IMR-90 (cell line): ENCODE measurements around the gene RASGRP4. TPM values are rescaled to one million over a fixed set of nuclear protein-coding genes. Genes with fewer than 3 reads are reported as not detected.

Source experiments
- ATAC-seq: fragments of 200-7000 bp; cut with Tn5 transposase; 2 replicates; pipeline ENCODE4 v1.9.1; 2020; ENCODE audit warnings: low read depth, mild to moderate bottlenecking, moderate library complexity
- BruUV-seq: library from RNA; stranded (reverse); fragments of 400-500 nt; replicated peaks from 2 replicates; lab custom pipeline; 2021; lab: Mats Ljungman, UMichigan
- CTCF ChIA-PET: fragments of 300-600 bp; formaldehyde crosslinking; extraction: SDS; loops from one replicate; lab custom pipeline; 2021; ENCODE audit warnings: antibody characterized with exemption; lab: Yijun Ruan, JAX
- POLR2A ChIA-PET: fragments of 300-600 bp; sonication (Branson Sonifier 250); formaldehyde crosslinking; loops from one replicate; lab custom pipeline; 2022; ENCODE audit warnings: antibody characterized with exemption; ENCODE audit not compliant: unreplicated experiment; lab: Charles Lee
- DNase-seq: peaks from one replicate; pipeline ENCODE4 v3.0.0; 2013
- H2AFZ ChIP-seq: replicated peaks from 2 replicates; pipeline ENCODE3; 2013; ENCODE audit warnings: low read length, mild to moderate bottlenecking; ENCODE audit not compliant: poor library complexity
- H2AK5ac ChIP-seq: 2 replicates; pipeline ENCODE4 v1.6.1; 2013; ENCODE audit warnings: low read depth, low read length, inconsistent platforms
- H2AK9ac ChIP-seq: replicated peaks from 2 replicates; pipeline ENCODE3; 2013; ENCODE audit warnings: mild to moderate bottlenecking, low read depth, low read length, moderate library complexity; ENCODE audit not compliant: poor library complexity
- H2BK120ac ChIP-seq: 2 replicates; pipeline ENCODE4 v1.6.1; 2013; ENCODE audit warnings: low read depth, low read length, inconsistent platforms
- H2BK15ac ChIP-seq: 3 replicates; pipeline ENCODE4 v1.6.1; 2013; ENCODE audit warnings: low read depth, low read length, inconsistent platforms
- H2BK20ac ChIP-seq: 2 replicates; pipeline ENCODE4 v1.6.1; 2013; ENCODE audit warnings: low read depth, mild to moderate bottlenecking, inconsistent platforms, low read length, moderate library complexity
- H2BK5ac ChIP-seq: 2 replicates; pipeline ENCODE4 v1.6.1; 2013; ENCODE audit warnings: mild to moderate bottlenecking, low read depth, low read length, inconsistent platforms; ENCODE audit not compliant: poor library complexity, severe bottlenecking
- H3K14ac ChIP-seq: replicated peaks from 2 replicates; pipeline ENCODE4 v1.6.1; 2013; ENCODE audit warnings: low read depth, low read length, inconsistent platforms
- H3K18ac ChIP-seq: 2 replicates; pipeline ENCODE4 v1.6.1; 2013; ENCODE audit warnings: low read depth, low read length, control low read depth
- H3K23ac ChIP-seq: 2 replicates; pipeline ENCODE4 v1.6.1; 2013; ENCODE audit warnings: low read depth, low read length, inconsistent platforms
- H3K27ac ChIP-seq: 2 replicates; pipeline ENCODE4 v1.5.1; 2013; ENCODE audit warnings: mild to moderate bottlenecking, control low read depth, low read length; ENCODE audit not compliant: insufficient read depth
- H3K27me3 ChIP-seq: 2 replicates; pipeline ENCODE4 v1.6.1; 2013; ENCODE audit warnings: low read length; ENCODE audit not compliant: control insufficient read depth, insufficient read depth
- H3K36me3 ChIP-seq: 2 replicates; pipeline ENCODE4 v1.6.1; 2013; ENCODE audit warnings: low read length, mixed read lengths; ENCODE audit not compliant: control insufficient read depth, insufficient read depth
- H3K4ac ChIP-seq: 2 replicates; pipeline ENCODE4 v1.6.1; 2013; ENCODE audit warnings: low read depth, low read length, inconsistent platforms
- H3K4me1 ChIP-seq: 2 replicates; pipeline ENCODE4 v1.6.1; 2013; ENCODE audit warnings: low read length, mixed read lengths; ENCODE audit not compliant: control insufficient read depth, insufficient read depth
- H3K4me2 ChIP-seq: 2 replicates; pipeline ENCODE4 v1.6.1; 2013; ENCODE audit warnings: low read depth, mild to moderate bottlenecking, control low read depth, low read length, moderate library complexity
- H3K4me3 ChIP-seq: 2 replicates; pipeline ENCODE4 v1.5.1; 2013; ENCODE audit warnings: low read depth, mild to moderate bottlenecking, control low read depth, low read length, moderate library complexity; ENCODE audit not compliant: insufficient read depth
- H3K56ac ChIP-seq: 2 replicates; pipeline ENCODE4 v1.6.1; 2013; ENCODE audit warnings: low read length, inconsistent platforms; ENCODE audit not compliant: insufficient read depth; ENCODE audit errors: extremely low read depth
- H3K79me1 ChIP-seq, 2 experiments: 2 replicates each; pipeline ENCODE4 v1.6.1; 2013; ENCODE audit warnings: low read length in 2 of 2, inconsistent platforms in 1 of 2, low read depth in 1 of 2
- H3K9ac ChIP-seq: 2 replicates; pipeline ENCODE4 v1.6.1; 2013; ENCODE audit warnings: low read depth, low read length, control low read depth
- H3K9me1 ChIP-seq: 2 replicates; pipeline ENCODE4 v1.6.1; 2013; ENCODE audit warnings: low read length, inconsistent platforms; ENCODE audit not compliant: insufficient read depth
- H3K9me3 ChIP-seq: 2 replicates; pipeline ENCODE4 v1.6.1; 2013; ENCODE audit warnings: low read length; ENCODE audit not compliant: control insufficient read depth, insufficient read depth
- H4K20me1 ChIP-seq: 2 replicates; pipeline ENCODE4 v1.6.1; 2013; ENCODE audit warnings: low read length, inconsistent platforms; ENCODE audit not compliant: insufficient read depth
- H4K5ac ChIP-seq: 2 replicates; pipeline ENCODE4 v1.6.1; 2013; ENCODE audit warnings: mild to moderate bottlenecking, low read depth, low read length, control low read depth
- H4K8ac ChIP-seq, 2 experiments: 2 replicates each; pipeline ENCODE4 v1.6.1; 2013; ENCODE audit warnings: low read depth in 2 of 2, low read length in 2 of 2, control low read depth in 1 of 2, inconsistent platforms in 1 of 2
- H4K91ac ChIP-seq: 2 replicates; pipeline ENCODE4 v1.6.1; 2013; ENCODE audit warnings: low read depth, low read length, inconsistent platforms; ENCODE audit not compliant: insufficient read depth
- CEBPB ChIP-seq: IDR thresholded peaks from 2 replicates; pipeline ENCODE4 v1.6.1; 2012; ENCODE audit warnings: low read depth, low read length, improper control_type of control experiment
- RFX5 ChIP-seq: IDR thresholded peaks from 2 replicates; pipeline ENCODE4 v1.8.0; 2012; ENCODE audit warnings: low read depth, mild to moderate bottlenecking, low read length, moderate library complexity
- WGBS, 2 experiments: methylation state at CpG; one replicate each; pipeline versions ENCODE4 v1.1.5 to v1.1.7; 2013; ENCODE audit warnings: missing lambda C conversion rate in 2 of 2; ENCODE audit not compliant: insufficient read length in 1 of 2; ENCODE audit errors: extremely low coverage in 2 of 2; 5-methylcytosine and 5-hydroxymethylcytosine counted together
- dilution Hi-C: fragments of 300-500 bp; cut with HindIII; formaldehyde crosslinking; loops from one replicate; pipeline ENCODE4 v1.14.3; 2018; ENCODE audit warnings: low sequenced_read_pairs; ENCODE audit not compliant: unreplicated experiment
- in situ Hi-C: fragments of 300-500 bp; cut with MboI; formaldehyde crosslinking; loops from 3 replicates; pipeline ENCODE4 v1.14.3; 2019; ENCODE audit warnings: low sequenced_read_pairs, inconsistent platforms, mixed read lengths
- intact Hi-C: fragments of 100-400 bp; cut with micrococcal nuclease; formaldehyde crosslinking; loops from 2 replicates; pipeline ENCODE4 v1.10.0; 2022
- polyA plus RNA-seq, 3 experiments: library from polyadenylated mRNA; depleted of rRNA; stranded (reverse); fragments of >200 nt; gene quantifications; 2 replicates each; pipeline ENCODE4 v1.2.3, GENCODE V29; 2012; ENCODE audit warnings: low replicate concordance in 1 of 3
- total RNA-seq: library from RNA; depleted of rRNA; stranded (reverse); fragments of >200 nt; gene quantifications from 2 replicates; pipeline ENCODE4 v1.2.3, GENCODE V29; 2012

Gene RASGRP4
- total and polyA plus RNA-seq, 2 of the 4 experiments (the other 2 are of a cell fraction): not detected

DNA sequence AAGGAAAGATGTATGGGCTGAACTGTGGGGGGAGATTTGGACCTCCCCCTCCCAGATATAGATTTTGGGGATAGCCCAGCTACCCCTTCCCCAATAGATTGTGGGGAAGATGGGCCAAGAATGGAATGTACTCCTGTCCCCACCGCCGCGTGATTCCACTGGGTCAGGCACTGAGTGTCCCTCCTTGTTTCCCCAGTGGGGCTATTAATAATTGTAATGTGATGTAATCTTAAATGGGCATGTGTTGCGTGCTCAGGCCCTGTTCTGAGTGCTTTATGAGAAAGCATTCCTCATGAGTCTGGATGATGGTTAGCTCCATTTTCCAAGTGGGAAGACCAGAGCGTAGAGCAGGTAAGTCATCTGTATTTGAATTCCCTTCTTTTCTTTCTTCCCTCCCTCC, 50.3 kb downstream of the RASGRP4 start:
- Histone ChIP-seq H3K27me3 (no peaks in the 10 kb centered on the region), H2AFZ (no peak overlapping the region), H2BK120ac (no peak overlapping the region), H4K91ac (no peak overlapping the region), H2AK9ac (peak overlapping the region; percentile 99), H3K9me3 (no peaks in the 10 kb centered on the region), H4K20me1 (peaks cover 44% of the 10 kb centered on the region), H3K14ac (peak overlapping the region; percentile 99), H3K18ac (no peak overlapping the region), H3K23ac (peak overlapping the region; percentile 95; the same call in 1 of the 2 replicates), H3K4me2 (peak overlapping the region; percentile 84), H3K9ac (peak overlapping the region; percentile 88), H3K4me1 (peaks cover 12% of the 10 kb centered on the region), H2BK15ac (no peak overlapping the region), H3K27ac (peak overlapping the region; percentile 86; the same call in 1 of the 2 replicates), H2BK20ac (no peak overlapping the region), H4K5ac (no peak overlapping the region), H3K4ac (peak overlapping the region; percentile 96; the same call in 1 of the 2 replicates), H3K9me1 (peaks cover 19% of the 10 kb centered on the region), H2BK5ac (no peak overlapping the region), H3K56ac (peak overlapping the region; percentile 92; the same call in 1 of the 2 replicates), H2AK5ac (peak overlapping the region; percentile 88; the same call in 1 of the 2 replicates), H3K36me3 (peaks cover 26% of the 10 kb centered on the region), H4K8ac (no peak overlapping the region), H3K4me3 (peak overlapping the region; percentile 59), H3K79me1 (peaks cover 19 to 55% of the 10 kb centered on the region in 2 experiments; a peak in 3 of 4 replicates)
- in situ Hi-C loops (no loop called here), dilution Hi-C loops (no loop called here), intact Hi-C loops (loop anchor here (2.0 kb wide), 2 partner anchors 13 to 39 kb away; partner anchors contain the start of genes GGN and SPRED3)
- ChIA-PET CTCF (interaction anchor here (0.9 to 1.1 kb wide), 3 partner anchors 9 to 132 kb away, joined by 3 to 5 read pairs (median 3); partner anchors contain the start of gene GGN), POLR2A (interaction anchor here (0.5 to 0.7 kb wide), 3 partner anchors 12 to 23 kb away, joined by 3 read pairs; partner anchors contain the start of gene GGN)
- DNase-seq (peak; percentile 20), ATAC-seq (no peak)
- BruUV-seq: no TSS peak
- TF ChIP-seq RFX5: no peak
- TF ChIP-seq CEBPB: peak; percentile 35; the same call in 1 of the 2 replicates
- 81% methylated on average over 3 of the region's 5 CpGs; no CpG with 5 or more reads in 1 of the 2 experiments for WGBS, 2 experiments
